TTC549 (cell line): ENCODE measurements around the gene HSFX1.

Experiments used
- FAIRE-seq: peaks from 2 replicates; lab custom pipeline; 2012; peaks lifted over from hg19 to GRCh38; lab: Jason Lieb, UNC

Gene HSFX1

GRCh38 chrX:149807747-149808458 lies 34.0 kb downstream of the HSFX1 start:
- FAIRE-seq, result no peak

GRCh38 chrX:149818652-149819051 lies 44.8 kb downstream of the HSFX1 start:
- no peak for FAIRE-seq

GRCh38 chrX:149819371-149819770 lies 45.5 kb downstream of the HSFX1 start:
- FAIRE-seq, result no peak

GRCh38 chrX:149825424-149825823 lies 51.6 kb downstream of the HSFX1 start:
- no peak for FAIRE-seq
